ENCODE measurements around the gene CEP290. TPM values are rescaled to one million over a fixed set of nuclear protein-coding genes. Genes with fewer than 3 reads are reported as not detected.

The CEP290 gene, protein sequence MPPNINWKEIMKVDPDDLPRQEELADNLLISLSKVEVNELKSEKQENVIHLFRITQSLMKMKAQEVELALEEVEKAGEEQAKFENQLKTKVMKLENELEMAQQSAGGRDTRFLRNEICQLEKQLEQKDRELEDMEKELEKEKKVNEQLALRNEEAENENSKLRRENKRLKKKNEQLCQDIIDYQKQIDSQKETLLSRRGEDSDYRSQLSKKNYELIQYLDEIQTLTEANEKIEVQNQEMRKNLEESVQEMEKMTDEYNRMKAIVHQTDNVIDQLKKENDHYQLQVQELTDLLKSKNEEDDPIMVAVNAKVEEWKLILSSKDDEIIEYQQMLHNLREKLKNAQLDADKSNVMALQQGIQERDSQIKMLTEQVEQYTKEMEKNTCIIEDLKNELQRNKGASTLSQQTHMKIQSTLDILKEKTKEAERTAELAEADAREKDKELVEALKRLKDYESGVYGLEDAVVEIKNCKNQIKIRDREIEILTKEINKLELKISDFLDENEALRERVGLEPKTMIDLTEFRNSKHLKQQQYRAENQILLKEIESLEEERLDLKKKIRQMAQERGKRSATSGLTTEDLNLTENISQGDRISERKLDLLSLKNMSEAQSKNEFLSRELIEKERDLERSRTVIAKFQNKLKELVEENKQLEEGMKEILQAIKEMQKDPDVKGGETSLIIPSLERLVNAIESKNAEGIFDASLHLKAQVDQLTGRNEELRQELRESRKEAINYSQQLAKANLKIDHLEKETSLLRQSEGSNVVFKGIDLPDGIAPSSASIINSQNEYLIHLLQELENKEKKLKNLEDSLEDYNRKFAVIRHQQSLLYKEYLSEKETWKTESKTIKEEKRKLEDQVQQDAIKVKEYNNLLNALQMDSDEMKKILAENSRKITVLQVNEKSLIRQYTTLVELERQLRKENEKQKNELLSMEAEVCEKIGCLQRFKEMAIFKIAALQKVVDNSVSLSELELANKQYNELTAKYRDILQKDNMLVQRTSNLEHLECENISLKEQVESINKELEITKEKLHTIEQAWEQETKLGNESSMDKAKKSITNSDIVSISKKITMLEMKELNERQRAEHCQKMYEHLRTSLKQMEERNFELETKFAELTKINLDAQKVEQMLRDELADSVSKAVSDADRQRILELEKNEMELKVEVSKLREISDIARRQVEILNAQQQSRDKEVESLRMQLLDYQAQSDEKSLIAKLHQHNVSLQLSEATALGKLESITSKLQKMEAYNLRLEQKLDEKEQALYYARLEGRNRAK (N-terminal part only)
- total RNA-seq, result 10 to 100 TPM; 11.5 to 12.0 TPM

DNA sequence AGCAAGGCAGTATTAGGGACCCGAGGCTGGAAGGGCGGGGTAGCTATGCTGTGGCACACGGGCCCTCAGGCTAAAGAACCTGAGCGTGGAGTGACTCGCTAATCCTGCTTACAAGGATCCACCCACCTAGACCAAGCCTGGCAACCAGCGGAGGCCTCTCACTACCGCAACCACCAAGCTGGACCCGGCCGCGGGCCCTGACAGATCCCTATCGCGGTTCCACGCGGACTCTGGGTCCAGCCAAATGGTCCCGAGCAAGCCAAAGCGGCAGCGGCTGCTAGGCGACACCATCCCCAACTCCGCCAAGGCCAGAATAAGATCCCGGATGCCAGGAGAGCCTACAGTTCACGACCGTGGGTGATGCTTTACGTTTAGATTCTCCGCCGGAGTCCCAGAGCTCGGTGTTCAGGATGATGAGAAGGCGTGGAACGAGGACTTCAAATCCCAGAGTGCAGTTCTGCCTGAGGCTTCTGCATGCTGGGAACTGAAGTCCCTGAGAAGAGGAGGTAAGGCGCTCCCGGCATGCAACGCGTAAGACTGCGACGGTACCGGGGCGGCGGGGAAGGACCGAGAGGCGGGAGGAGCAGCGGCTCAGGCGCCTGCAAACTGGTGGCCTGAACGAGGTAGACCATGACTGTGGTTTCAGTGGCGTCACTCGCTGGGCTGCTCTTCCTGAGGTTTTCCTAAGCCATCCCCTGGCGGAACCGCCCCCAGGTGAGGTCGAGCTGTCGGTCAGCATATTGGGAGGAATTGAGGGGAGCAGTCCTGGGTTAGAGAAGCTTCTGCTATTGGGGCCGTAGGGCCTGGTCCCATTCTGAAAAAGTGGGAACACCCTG, at the start of gene CEP290, which contains the start of gene TMTC3:
CEP290 (minus strand) TSS at position 315 of the 836 bp plus-strand sequence. CDS start 781 bp downstream, outside the sequence.
TMTC3 (plus strand) TSS at position 534 of the 836 bp plus-strand sequence. CDS start 6,009 bp downstream, outside the sequence.
- peak within 1 kb of the TSS; percentile 86 for H3K27ac Mint-ChIP-seq
- peak within 1 kb of the TSS; percentile 86 for H3K4me3 Mint-ChIP-seq
- H3K4me1 Mint-ChIP-seq, result peaks cover 39% of the 10 kb centered on the region
- peaks cover 17% of the 10 kb centered on the region for H3K36me3 Mint-ChIP-seq (ENCODE audit: low read depth)
- no peaks in the 10 kb centered on the region for H3K9me3 Mint-ChIP-seq
- peak; percentile 95 for DNase-seq
- POLR2A ChIA-PET, result interaction anchor here (0.8 to 1.9 kb wide), 7 partner anchors 11 to 157 kb away, joined by 3 to 7 read pairs (median 4); a partner anchor contains a TSS
- H3K27me3 Mint-ChIP-seq, result no peaks in the 10 kb centered on the region
- CTCF ChIA-PET, result interaction anchor here (1.0 to 1.6 kb wide), 4 partner anchors 13 to 107 kb away, joined by 3 to 5 read pairs (median 4); a partner anchor contains a TSS

DNA sequence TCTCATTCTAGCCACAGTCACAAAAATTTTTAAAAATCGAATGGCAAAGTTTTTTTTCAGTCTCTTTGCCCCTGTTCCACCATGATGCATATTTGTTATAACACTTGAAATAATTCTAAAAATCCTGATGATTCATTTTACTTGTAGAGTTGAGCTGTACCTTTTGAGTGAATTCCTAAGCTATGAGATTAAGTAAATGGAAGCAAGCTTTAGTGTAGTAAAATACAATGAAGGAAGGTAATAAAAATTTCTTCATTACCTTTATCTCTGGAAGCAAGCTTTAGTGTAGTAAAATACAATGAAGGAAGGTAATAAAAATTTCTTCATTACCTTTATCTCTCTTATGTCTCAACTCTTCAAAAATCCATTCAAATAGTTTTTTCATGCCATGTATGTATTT, 46.3 kb upstream of the CEP290 start:
- DNase-seq, result no peak
- ChIA-PET CTCF (interaction anchor here (0.8 kb wide), 1 partner anchor 20 kb away, joined by 3 read pairs; no protein-coding TSS in a partner anchor), POLR2A (no interaction called here)
- Mint-ChIP-seq H3K4me1 (no peaks in the 10 kb centered on the region), H3K4me3 (no peak overlapping the region), H3K9me3 (no peaks in the 10 kb centered on the region), H3K27me3 (no peaks in the 10 kb centered on the region), H3K27ac (no peak overlapping the region), H3K36me3 (ENCODE audit: low read depth) (no peaks in the 10 kb centered on the region)

DNA sequence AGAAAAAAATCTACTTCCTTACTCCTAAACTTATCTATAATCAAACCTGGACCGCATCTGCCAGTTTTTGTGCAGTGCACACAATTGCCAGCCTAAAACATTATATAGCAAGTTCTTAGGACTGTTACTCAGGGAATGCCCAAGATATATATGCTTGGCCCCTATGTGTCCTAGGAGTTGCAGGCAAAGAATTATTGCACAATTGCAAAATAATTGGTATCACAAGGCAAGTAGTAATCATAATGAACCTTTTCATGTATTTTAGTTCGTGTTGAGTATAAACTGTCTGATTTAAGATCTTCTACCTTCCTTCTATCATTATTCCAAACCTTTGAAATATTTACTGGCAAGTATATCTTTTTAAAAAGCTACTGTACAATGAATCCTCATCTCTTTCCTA, 45.7 kb upstream of the CEP290 start:
- POLR2A ChIA-PET, result no interaction called here
- Mint-ChIP-seq H3K36me3 (ENCODE audit: low read depth) (no peaks in the 10 kb centered on the region), H3K9me3 (no peaks in the 10 kb centered on the region), H3K4me1 (no peaks in the 10 kb centered on the region), H3K27ac (no peak overlapping the region), H3K4me3 (no peak overlapping the region), H3K27me3 (no peaks in the 10 kb centered on the region)
- CTCF ChIA-PET, result interaction anchor here (0.8 kb wide), 1 partner anchor 19 kb away, joined by 3 read pairs; no protein-coding TSS in a partner anchor
- DNase-seq, result no peak

DNA sequence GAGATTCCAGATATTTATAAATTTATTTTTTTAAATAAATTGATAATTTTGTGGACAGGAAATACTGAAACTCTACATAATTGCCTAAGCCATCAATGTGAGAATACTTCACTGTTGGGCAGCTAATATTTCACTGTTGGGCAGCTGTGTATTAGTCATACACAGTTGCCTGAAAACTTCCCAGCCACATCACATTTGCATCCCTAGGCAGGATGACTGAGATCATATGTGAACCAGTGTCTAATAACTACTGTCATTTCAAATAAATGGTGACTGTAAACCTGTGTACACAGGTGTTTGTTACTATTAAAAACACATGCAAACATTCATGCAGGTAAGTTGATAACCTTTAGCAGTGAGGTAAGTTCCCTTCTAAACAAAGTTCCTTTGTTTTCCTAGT, 44.1 kb upstream of the CEP290 start:
- CTCF ChIA-PET, result no interaction called here
- no peaks in the 10 kb centered on the region for H3K9me3 Mint-ChIP-seq
- no peaks in the 10 kb centered on the region for H3K4me1 Mint-ChIP-seq
- DNase-seq, result no peak
- POLR2A ChIA-PET, result no interaction called here
- H3K4me3 Mint-ChIP-seq, result no peak overlapping the region
- H3K36me3 Mint-ChIP-seq (ENCODE audit: low read depth), result peaks cover under 1% of the 10 kb centered on the region
- no peaks in the 10 kb centered on the region for H3K27me3 Mint-ChIP-seq
- no peak overlapping the region for H3K27ac Mint-ChIP-seq

DNA sequence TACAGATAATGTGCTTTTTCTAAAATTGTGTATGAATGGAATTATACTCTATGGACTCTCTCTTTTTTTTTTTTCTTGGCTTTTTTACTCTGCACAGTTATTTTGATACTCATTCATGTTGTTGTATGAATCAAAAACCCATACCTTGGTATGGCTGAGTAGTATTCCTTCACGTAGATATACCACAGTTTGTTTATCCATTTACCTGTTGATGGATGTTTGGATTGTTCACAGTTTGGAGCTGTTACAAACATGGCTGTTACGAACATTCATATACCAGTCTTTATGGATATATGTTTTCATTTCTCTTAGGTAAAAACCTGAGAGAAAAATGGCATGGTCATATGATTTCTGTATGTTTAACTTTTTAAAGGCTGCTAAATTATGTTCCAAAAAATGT, 43.4 kb upstream of the CEP290 start:
- H3K36me3 Mint-ChIP-seq (ENCODE audit: low read depth), result peaks cover 6% of the 10 kb centered on the region
- no peak overlapping the region for H3K27ac Mint-ChIP-seq
- no peaks in the 10 kb centered on the region for H3K4me1 Mint-ChIP-seq
- H3K27me3 Mint-ChIP-seq, result no peaks in the 10 kb centered on the region
- CTCF ChIA-PET, result no interaction called here
- POLR2A ChIA-PET, result no interaction called here
- no peak for DNase-seq
- no peak overlapping the region for H3K4me3 Mint-ChIP-seq
- no peaks in the 10 kb centered on the region for H3K9me3 Mint-ChIP-seq

DNA sequence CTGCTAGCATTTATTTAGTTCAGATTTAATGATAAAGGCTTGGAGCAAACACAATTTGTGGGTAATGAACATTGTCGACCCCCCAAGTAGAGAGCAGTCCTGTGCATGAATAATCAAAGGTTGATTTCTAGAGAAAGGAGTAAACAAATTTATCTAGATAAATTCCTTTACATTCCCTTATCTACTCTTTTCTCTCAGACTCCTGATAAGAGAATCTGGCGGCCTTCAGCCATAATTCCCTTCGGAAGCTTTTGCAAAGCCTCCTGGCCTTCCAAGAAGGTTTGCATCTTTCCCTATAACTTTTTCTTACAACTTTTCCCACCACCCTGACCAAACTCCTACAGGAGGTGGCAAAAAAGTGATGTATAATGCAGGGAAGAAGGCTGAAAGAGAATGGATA, 42.3 kb upstream of the CEP290 start:
- H3K4me3 Mint-ChIP-seq, result no peak overlapping the region
- no peak for DNase-seq

DNA sequence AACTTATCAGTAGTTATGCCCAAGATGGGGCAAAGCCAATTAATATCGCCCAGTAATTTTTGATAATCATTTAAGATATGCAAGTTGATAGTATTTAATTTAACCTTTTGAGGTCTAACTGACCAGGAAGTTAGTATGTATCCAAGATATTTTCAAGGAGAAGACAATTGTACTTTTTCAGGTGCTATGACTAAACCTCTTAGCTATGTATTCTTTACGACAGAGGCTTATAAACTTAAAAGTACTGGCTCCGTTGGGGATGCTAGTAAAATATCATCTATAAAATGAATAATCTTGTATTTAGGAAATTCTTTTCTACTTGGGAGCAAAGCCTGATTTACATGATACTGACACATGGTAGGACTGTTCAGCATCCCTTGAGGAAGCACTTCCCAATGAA, 40.5 kb upstream of the CEP290 start:
- CTCF ChIA-PET, result no interaction called here
- DNase-seq, result no peak
- H3K9me3 Mint-ChIP-seq, result no peaks in the 10 kb centered on the region
- H3K4me1 Mint-ChIP-seq, result no peaks in the 10 kb centered on the region
- H3K27ac Mint-ChIP-seq, result no peak overlapping the region
- peaks cover 27% of the 10 kb centered on the region for H3K36me3 Mint-ChIP-seq (ENCODE audit: low read depth)
- no peaks in the 10 kb centered on the region for H3K27me3 Mint-ChIP-seq
- no peak overlapping the region for H3K4me3 Mint-ChIP-seq
- POLR2A ChIA-PET, result no interaction called here

More for the DNA sequence above, 42.3 kb upstream of the CEP290 start:
- peaks cover 15% of the 10 kb centered on the region for H3K36me3 Mint-ChIP-seq (ENCODE audit: low read depth)
- CTCF ChIA-PET, result no interaction called here
- POLR2A ChIA-PET, result no interaction called here
- no peaks in the 10 kb centered on the region for H3K4me1 Mint-ChIP-seq
- H3K9me3 Mint-ChIP-seq, result no peaks in the 10 kb centered on the region
- H3K27me3 Mint-ChIP-seq, result no peaks in the 10 kb centered on the region
- no peak overlapping the region for H3K27ac Mint-ChIP-seq

DNA sequence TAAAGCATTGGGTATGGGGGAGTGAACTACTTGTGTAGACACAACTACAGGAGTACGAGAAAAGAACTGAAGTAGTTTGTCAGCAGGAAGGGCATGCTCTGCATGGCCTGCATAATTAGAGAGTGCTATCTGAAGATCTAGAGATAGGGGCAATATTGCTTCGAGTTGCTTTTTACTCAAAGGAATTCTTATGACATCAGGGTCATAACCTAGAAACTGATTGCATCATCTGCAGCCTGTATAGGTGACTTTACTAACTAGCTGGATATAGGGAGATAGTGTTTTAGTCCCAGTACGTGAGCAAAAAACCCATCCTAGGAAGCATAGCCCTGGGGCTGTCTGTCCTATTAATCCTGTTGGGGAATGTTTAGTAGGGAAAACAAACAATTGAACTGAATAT, 40.0 kb upstream of the CEP290 start:
- CTCF ChIA-PET, result no interaction called here
- Mint-ChIP-seq H3K4me3 (no peak overlapping the region), H3K27me3 (no peaks in the 10 kb centered on the region), H3K36me3 (ENCODE audit: low read depth) (peaks cover 30% of the 10 kb centered on the region), H3K9me3 (no peaks in the 10 kb centered on the region), H3K27ac (no peak overlapping the region), H3K4me1 (no peaks in the 10 kb centered on the region)
- POLR2A ChIA-PET, result no interaction called here
- no peak for DNase-seq

DNA sequence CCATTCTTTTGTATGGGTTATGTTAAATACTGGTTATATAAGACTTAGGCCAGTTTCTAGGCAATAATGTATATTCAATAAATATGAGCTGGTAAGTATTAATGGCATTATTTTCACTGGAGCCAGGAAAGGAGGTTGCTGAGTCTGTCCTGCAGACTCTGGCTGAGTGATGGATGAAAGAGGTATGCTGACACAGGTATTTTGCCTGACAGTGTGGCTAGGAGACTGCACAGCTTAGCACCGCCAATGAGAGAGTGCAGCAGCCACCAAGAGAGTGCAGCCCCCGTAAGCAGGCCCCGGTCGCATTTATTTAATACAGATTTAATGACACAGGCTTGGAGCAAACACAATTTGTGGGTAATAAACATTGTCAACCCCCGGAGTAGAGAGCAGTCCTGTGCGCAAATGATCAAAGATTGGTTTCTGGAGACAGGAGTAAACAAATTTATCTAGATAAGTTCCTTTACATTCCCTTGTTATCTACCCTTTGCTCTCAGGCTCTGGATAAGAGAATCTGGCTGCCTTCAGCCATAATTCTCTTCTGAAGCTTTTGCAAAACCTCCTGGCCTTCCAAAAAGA, 37.6 kb upstream of the CEP290 start:
- no peaks in the 10 kb centered on the region for H3K4me1 Mint-ChIP-seq
- ChIA-PET POLR2A (no interaction called here), CTCF (no interaction called here)
- H3K4me3 Mint-ChIP-seq, result no peak overlapping the region
- H3K36me3 Mint-ChIP-seq (ENCODE audit: low read depth), result peaks cover 41% of the 10 kb centered on the region
- DNase-seq, result no peak
- no peak overlapping the region for H3K27ac Mint-ChIP-seq
- H3K9me3 Mint-ChIP-seq, result no peaks in the 10 kb centered on the region
- H3K27me3 Mint-ChIP-seq, result no peaks in the 10 kb centered on the region

DNA sequence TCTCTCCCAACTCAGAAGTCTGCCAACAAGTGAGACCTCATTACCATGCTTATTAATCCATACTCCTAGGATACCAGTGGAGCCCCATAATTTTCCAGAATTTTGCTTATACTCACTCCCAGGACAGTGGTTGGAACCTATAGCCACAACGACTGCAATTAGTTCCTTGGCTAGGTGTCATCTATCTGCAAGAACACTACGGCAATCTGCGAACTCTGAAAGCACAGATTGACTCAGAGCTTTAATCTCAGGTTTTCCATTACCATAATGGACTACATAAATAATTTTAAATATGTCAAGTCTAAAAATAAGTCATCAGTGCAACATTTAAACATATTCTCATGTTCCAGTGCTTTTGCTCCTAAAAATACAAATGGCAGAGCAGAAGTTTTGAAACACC, 33.7 kb upstream of the CEP290 start:
- Mint-ChIP-seq H3K36me3 (ENCODE audit: low read depth) (peaks cover 57% of the 10 kb centered on the region), H3K4me3 (no peak overlapping the region), H3K27me3 (no peaks in the 10 kb centered on the region), H3K9me3 (no peaks in the 10 kb centered on the region), H3K27ac (no peak overlapping the region), H3K4me1 (no peaks in the 10 kb centered on the region)
- no peak for DNase-seq
- ChIA-PET CTCF (no interaction called here), POLR2A (no interaction called here)

DNA sequence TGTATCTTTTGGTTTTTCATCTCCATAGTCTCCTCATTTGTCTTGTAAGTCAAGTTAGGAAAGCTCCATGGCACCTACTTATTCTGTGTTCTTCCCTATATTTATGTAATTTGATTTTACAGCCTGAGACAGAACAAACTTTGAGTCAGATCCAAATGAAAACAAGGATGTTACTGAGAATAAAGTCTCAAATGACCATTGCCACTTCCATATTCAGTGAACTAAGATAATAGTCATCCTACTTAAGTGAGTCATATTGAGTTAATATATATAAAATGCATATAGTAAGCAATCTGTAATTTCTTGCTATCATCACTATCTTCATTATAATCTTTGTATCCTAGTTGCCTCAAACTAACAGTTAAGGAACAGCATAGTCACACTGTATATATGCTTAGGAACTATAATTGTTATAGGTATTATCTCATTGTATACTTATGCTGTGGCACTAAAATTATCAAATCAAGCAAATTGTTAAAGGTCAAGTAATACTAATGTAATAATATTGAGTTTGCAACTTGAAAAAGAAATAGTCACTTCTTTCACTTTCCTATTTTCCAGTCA, 31.0 kb upstream of the CEP290 start:
- H3K27ac Mint-ChIP-seq, result no peak overlapping the region
- CTCF ChIA-PET, result no interaction called here
- H3K36me3 Mint-ChIP-seq (ENCODE audit: low read depth), result peaks cover 50% of the 10 kb centered on the region
- no peak for DNase-seq
- H3K4me1 Mint-ChIP-seq, result no peaks in the 10 kb centered on the region
- no peaks in the 10 kb centered on the region for H3K9me3 Mint-ChIP-seq
- no peak overlapping the region for H3K4me3 Mint-ChIP-seq
- no peaks in the 10 kb centered on the region for H3K27me3 Mint-ChIP-seq
- POLR2A ChIA-PET, result no interaction called here

DNA sequence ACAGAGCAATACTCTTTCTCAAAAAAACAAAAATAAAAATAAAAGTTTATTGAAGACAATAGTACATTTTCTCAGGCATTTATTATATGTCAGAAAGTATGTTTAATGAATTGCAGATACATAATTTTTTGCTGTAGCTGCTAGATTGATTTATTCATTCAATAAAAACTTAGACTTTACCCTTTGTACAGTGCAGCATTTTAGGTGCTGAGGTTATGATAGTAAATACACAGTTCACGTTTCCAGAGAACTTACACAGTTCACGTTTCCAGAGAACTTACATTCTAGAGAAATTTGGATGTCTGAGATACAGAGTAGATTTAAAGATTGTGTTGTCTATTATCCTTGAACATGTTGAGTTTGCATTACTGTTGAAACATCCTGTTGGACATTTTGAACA, 25.5 kb upstream of the CEP290 start:
- H3K27me3 Mint-ChIP-seq, result no peaks in the 10 kb centered on the region

More for the DNA sequence above, 25.5 kb upstream of the CEP290 start:
- no peak overlapping the region for H3K27ac Mint-ChIP-seq
- no peak overlapping the region for H3K4me3 Mint-ChIP-seq
- no peak for DNase-seq
- H3K9me3 Mint-ChIP-seq, result no peaks in the 10 kb centered on the region
- no peaks in the 10 kb centered on the region for H3K4me1 Mint-ChIP-seq
- CTCF ChIA-PET, result no interaction called here
- peaks cover 52% of the 10 kb centered on the region for H3K36me3 Mint-ChIP-seq (ENCODE audit: low read depth)
- POLR2A ChIA-PET, result no interaction called here

All from activated CD4-positive, alpha-beta memory T cell treated with anti-CD3 and anti-CD28 coated beads, Interleukin-2, amount 10 ng/mL, durations not matched to agents 7 days and 5 days (primary cell).